HFFc6 (cell line): ENCODE results near the gene SOX6. TPM values are rescaled to one million over a fixed set of nuclear protein-coding genes. Genes with fewer than 3 reads are reported as not detected.

Source experiments
- DNase-seq: peaks from one replicate; pipeline ENCODE4 v3.0.0-alpha.2; 2018
- H3K27ac Mint-ChIP-seq: 2 replicates; pipeline ENCODE4 v1.8.0; 2020; ENCODE audit warnings: mild to moderate bottlenecking, mixed read lengths
- H3K27me3 Mint-ChIP-seq: 2 replicates; pipeline ENCODE4 v1.8.0; 2021; ENCODE audit warnings: mild to moderate bottlenecking, moderate library complexity, mixed read lengths; ENCODE audit not compliant: insufficient read depth
- H3K36me3 Mint-ChIP-seq: 2 replicates; pipeline ENCODE4 v1.8.0; 2021; ENCODE audit warnings: low read depth, mixed read lengths
- H3K4me1 Mint-ChIP-seq: 2 replicates; pipeline ENCODE4 v1.8.0; 2020; ENCODE audit warnings: low read depth, mixed read lengths
- H3K4me3 Mint-ChIP-seq: 2 replicates; pipeline ENCODE4 v1.8.0; 2020; ENCODE audit warnings: mild to moderate bottlenecking, moderate library complexity, mixed read lengths
- H3K9me3 Mint-ChIP-seq: 2 replicates; pipeline ENCODE4 v1.8.0; 2020; ENCODE audit warnings: mild to moderate bottlenecking, mixed read lengths
- total RNA-seq, 6 experiments: library from RNA; stranded (reverse); fragmentation: NEBNext Ultra II Directional; extraction: Animal tissue kit (Norgen Biotek cat#: 25700); gene quantifications; 2 replicates in 1 of 6; 3 replicates in 5 of 6; pipeline ENCODE4 v1.2.3, GENCODE V29; 2021
- TF ChIP-seq, protein P1 (sequence below): fragments of 200-600 bp; sonication (generic); IDR thresholded peaks from 2 replicates; pipeline ENCODE4 v1.5.0; 2021; ENCODE audit warnings: antibody characterized with exemption, mild to moderate bottlenecking

The SOX6 gene
- total RNA-seq, 6 experiments from 2014 or later, result 0.66 to 6.5 (median 1.4) TPM

DNA sequence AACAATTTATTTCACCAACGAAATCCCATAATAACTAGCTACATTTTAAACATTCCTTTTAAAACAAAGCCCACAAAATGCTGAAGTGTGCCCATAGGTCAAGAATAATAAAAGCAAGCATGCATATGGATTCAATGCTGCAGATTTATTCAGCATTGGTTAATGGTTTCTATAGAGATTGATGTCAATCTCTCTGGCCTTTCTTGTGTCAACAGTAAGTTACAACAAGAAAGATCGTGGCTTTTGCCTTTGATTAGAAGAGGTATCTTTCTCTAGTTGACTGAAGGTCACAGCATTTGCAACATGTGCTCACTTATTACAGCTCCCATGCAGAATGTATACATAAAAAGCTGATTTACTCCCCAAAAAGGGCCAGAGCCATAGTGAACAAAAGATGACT lies 1.4 kb upstream of the SOX6 start:
- Mint-ChIP-seq H3K4me3 (no peak overlapping the region), H3K27ac (no peak overlapping the region), H3K4me1 (peaks cover 13% of the 10 kb centered on the region; the same call in 1 of the 2 replicates), H3K36me3 (no peaks in the 10 kb centered on the region), H3K9me3 (peaks cover 5% of the 10 kb centered on the region; the same call in 1 of the 2 replicates), H3K27me3 (no peaks in the 10 kb centered on the region; the same call in 1 of the 2 replicates)
- DNase-seq, result no peak
- TF ChIP-seq, protein P1, sequence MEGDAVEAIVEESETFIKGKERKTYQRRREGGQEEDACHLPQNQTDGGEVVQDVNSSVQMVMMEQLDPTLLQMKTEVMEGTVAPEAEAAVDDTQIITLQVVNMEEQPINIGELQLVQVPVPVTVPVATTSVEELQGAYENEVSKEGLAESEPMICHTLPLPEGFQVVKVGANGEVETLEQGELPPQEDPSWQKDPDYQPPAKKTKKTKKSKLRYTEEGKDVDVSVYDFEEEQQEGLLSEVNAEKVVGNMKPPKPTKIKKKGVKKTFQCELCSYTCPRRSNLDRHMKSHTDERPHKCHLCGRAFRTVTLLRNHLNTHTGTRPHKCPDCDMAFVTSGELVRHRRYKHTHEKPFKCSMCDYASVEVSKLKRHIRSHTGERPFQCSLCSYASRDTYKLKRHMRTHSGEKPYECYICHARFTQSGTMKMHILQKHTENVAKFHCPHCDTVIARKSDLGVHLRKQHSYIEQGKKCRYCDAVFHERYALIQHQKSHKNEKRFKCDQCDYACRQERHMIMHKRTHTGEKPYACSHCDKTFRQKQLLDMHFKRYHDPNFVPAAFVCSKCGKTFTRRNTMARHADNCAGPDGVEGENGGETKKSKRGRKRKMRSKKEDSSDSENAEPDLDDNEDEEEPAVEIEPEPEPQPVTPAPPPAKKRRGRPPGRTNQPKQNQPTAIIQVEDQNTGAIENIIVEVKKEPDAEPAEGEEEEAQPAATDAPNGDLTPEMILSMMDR, result no peak

DNA sequence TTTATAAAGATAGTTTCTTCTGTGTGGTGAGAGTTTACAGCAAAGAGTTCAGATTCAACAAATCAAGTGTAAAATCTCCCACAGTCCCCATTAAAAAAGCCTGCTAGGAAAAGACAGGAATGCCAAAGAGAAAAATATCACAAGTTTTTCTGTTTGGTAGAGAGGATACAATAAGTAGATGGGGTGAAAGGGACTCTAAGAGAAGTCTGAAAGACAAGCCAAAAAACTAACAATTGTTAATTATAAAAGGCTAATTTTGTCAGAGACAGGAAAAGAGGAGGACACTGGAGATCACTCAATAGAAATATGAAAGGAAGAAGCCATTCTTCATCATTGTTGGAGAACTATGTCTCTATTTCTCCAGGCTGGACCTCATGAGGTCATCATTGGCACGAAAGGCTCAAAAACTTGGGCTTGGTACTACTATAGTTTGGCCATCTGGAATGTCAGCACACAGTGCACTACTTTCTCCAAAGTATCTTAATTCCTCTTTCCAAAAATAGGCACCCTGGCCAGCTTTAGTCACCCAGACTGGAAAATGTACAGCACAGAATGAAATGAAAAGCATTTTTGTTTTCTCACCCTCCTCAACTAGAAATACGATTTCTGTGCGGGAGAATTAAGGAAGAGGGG lies 531 bp upstream of the SOX6 start:
- H3K4me1 Mint-ChIP-seq, result peaks cover 13% of the 10 kb centered on the region; the same call in 1 of the 2 replicates
- H3K9me3 Mint-ChIP-seq, result peaks cover 9% of the 10 kb centered on the region; the same call in 1 of the 2 replicates
- peak overlapping the region; percentile 35; the same call in 1 of the 2 replicates for H3K27ac Mint-ChIP-seq
- peak; percentile 40 for DNase-seq
- H3K4me3 Mint-ChIP-seq, result peak overlapping the region; percentile 2; the same call in 1 of the 2 replicates
- H3K36me3 Mint-ChIP-seq, result no peaks in the 10 kb centered on the region
- no peaks in the 10 kb centered on the region; the same call in 1 of the 2 replicates for H3K27me3 Mint-ChIP-seq
- TF ChIP-seq, protein P1, result no peak

DNA sequence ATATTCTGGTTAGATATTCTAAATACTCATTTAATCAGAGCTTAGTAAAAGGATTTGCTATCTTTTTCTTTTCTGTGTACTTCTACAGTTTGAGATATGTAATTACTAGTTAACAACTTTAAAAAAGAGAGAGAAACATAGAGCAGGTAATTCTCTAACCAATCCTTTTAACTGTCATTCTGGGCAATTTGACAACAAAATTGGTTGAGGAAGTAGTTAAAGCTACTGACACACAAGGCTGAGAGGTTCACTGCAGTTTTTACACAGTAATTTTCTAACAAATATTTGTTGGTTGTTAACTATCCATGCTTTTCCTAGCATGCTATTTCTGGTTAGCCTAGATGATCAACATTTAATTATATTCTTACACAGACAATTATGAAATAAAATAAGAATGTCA lies 3.6 kb downstream of the SOX6 start:
- Mint-ChIP-seq H3K9me3 (peaks cover 3% of the 10 kb centered on the region; the same call in 1 of the 2 replicates), H3K27me3 (no peaks in the 10 kb centered on the region), H3K4me3 (no peak overlapping the region), H3K27ac (no peak overlapping the region), H3K4me1 (peaks cover 14% of the 10 kb centered on the region; the same call in 1 of the 2 replicates), H3K36me3 (no peaks in the 10 kb centered on the region)
- TF ChIP-seq, protein P1, result no peak
- DNase-seq, result no peak

DNA sequence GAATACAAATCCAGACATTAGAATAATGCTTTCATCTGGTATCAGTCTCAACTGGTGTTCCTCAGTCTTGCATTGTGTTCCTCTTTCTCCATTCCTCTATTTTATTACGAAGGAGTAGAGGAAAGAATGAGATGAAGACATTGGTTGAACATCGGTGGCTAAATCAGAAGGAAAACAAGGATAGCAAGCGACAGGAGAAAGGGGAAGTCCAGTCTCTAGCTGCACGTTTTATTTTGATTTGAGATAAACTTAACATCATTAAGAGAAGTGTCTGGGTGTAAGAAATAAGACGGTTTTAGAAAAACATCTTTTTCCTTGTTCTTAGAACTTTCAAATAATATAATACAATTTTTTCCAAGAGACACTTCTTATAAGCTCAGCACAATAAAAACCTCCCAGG lies 6.2 kb downstream of the SOX6 start:
- H3K27ac Mint-ChIP-seq, result no peak overlapping the region

DNA sequence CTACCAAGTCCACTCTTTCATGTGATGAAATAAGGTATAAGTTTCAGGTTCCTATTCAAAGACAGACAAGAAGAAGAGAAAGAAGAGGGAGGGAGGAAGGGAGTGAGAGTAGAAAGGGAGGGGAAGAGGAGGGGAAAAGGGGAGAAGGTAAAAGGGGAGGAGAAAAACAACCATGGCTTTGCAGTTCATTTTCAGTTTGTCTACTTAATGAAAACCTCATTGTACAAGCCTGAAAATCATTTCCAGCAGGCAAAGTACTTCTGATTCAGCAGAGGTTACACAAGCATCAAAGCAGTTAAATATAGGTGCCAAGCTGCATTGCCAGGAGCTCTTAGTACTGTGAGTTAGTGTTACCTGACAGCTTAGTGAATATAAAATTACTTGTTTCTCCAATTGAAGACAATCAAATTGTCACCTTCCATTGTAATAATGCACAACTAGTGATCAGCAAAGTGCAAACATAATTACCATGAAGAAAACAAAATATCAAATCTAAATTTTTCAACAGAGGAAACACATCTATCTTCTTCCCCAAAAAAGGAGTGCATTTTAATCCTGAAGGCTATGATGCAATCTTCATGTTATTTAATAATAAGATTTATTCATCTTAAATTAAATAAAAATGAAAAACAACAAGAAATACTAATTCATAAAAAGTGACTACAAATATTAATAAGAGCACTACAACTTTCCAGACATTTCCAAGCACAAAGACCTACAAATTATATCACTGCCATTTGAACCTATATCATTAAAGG lies 8.2 kb downstream of the SOX6 start:
- Mint-ChIP-seq H3K27me3 (no peaks in the 10 kb centered on the region), H3K9me3 (peaks cover 3% of the 10 kb centered on the region; the same call in 1 of the 2 replicates), H3K4me1 (peaks cover 18% of the 10 kb centered on the region; the same call in 1 of the 2 replicates), H3K4me3 (no peak overlapping the region), H3K27ac (no peak overlapping the region), H3K36me3 (no peaks in the 10 kb centered on the region)
- TF ChIP-seq, protein P1, result no peak
- DNase-seq, result peak; percentile 14

More for the DNA sequence above, 6.2 kb downstream of the SOX6 start:
- Mint-ChIP-seq H3K4me3 (no peak overlapping the region), H3K36me3 (no peaks in the 10 kb centered on the region), H3K27me3 (no peaks in the 10 kb centered on the region), H3K4me1 (peaks cover 18% of the 10 kb centered on the region; the same call in 1 of the 2 replicates), H3K9me3 (peaks cover 3% of the 10 kb centered on the region; the same call in 1 of the 2 replicates)
- TF ChIP-seq, protein P1, result no peak
- DNase-seq, result no peak
